PC-9 (cell line): ENCODE measurements around the gene CMC1. TPM values are rescaled to one million over a fixed set of nuclear protein-coding genes. Genes with fewer than 3 reads are reported as not detected.

Experiments used
- BruUV-seq: library from RNA; stranded (reverse); fragments of 400-500 nt; replicated peaks from 2 replicates; lab custom pipeline; 2021; lab: Mats Ljungman, UMichigan
- CTCF ChIA-PET: fragments of 300-600 bp; sonication (Branson Sonifier 250); formaldehyde crosslinking; loops from one replicate; lab custom pipeline; 2022; ENCODE audit warnings: antibody characterized with exemption; lab: Charles Lee
- POLR2A ChIA-PET: fragments of 300-600 bp; sonication (Branson Sonifier 250); formaldehyde crosslinking; loops from one replicate; lab custom pipeline; 2022; ENCODE audit warnings: antibody characterized with exemption; ENCODE audit not compliant: unreplicated experiment; lab: Charles Lee
- DNase-seq, 2 experiments: peaks; one replicate each; pipeline versions ENCODE4 v3.0.0 to v3.0.0-alpha.2; 2015 to 2022; ENCODE audit warnings: mixed read lengths in 1 of 2
- H2AFZ ChIP-seq: fragments of 200-600 bp; sonication (generic); 2 replicates; pipeline ENCODE4 v1.8.1; 2017; ENCODE audit warnings: antibody characterized with exemption
- H3F3A ChIP-seq: fragments of 200-600 bp; sonication (generic); 2 replicates; pipeline ENCODE4 v1.8.1; 2017; ENCODE audit warnings: antibody characterized with exemption, mild to moderate bottlenecking, low read depth; ENCODE audit not compliant: insufficient read depth
- H3K27ac ChIP-seq: fragments of 200-600 bp; sonication (generic); 2 replicates; pipeline ENCODE4 v1.6.1; 2016; ENCODE audit warnings: mixed run types
- H3K27me3 ChIP-seq: fragments of 200-600 bp; sonication (generic); 2 replicates; pipeline ENCODE4 v1.6.1; 2016; ENCODE audit warnings: low read depth, mixed run types; ENCODE audit not compliant: insufficient read depth
- H3K36me3 ChIP-seq: fragments of 200-600 bp; sonication (generic); 2 replicates; pipeline ENCODE4 v1.6.1; 2016; ENCODE audit warnings: low read depth, mixed run types
- H3K4me1 ChIP-seq: fragments of 200-600 bp; sonication (generic); replicated peaks from 2 replicates; pipeline ENCODE4 v1.6.1; 2016; ENCODE audit warnings: mixed run types; ENCODE audit not compliant: insufficient read depth
- H3K4me2 ChIP-seq: fragments of 200-600 bp; sonication (generic); 2 replicates; pipeline ENCODE4 v1.6.1; 2017; ENCODE audit warnings: mixed run types
- H3K4me3 ChIP-seq: fragments of 200-600 bp; sonication (generic); 2 replicates; pipeline ENCODE4 v1.6.1; 2016; ENCODE audit warnings: mixed run types
- H3K79me2 ChIP-seq: fragments of 200-600 bp; sonication (generic); 2 replicates; pipeline ENCODE4 v1.6.1; 2017; ENCODE audit warnings: low read depth, mixed run types
- H3K9me2 ChIP-seq: fragments of 200-600 bp; sonication (generic); 2 replicates; pipeline ENCODE4 v1.8.1; 2017; ENCODE audit warnings: mild to moderate bottlenecking; ENCODE audit not compliant: insufficient read depth
- H3K9me3 ChIP-seq: fragments of 200-600 bp; sonication (generic); 2 replicates; pipeline ENCODE4 v1.8.1; 2016; ENCODE audit warnings: low read depth; ENCODE audit not compliant: insufficient read depth
- H4K20me1 ChIP-seq: fragments of 200-600 bp; sonication (generic); 2 replicates; pipeline ENCODE4 v1.8.1; 2017; ENCODE audit not compliant: insufficient read depth
- EZH2 ChIP-seq: fragments of 200-600 bp; sonication (generic); IDR thresholded peaks from 2 replicates; pipeline ENCODE4 v1.8.0; 2017; ENCODE audit warnings: antibody characterized with exemption, low read depth
- intact Hi-C: fragments of 100-400 bp; cut with micrococcal nuclease; formaldehyde crosslinking; loops from one replicate; pipeline ENCODE4 v1.10.0; 2022; ENCODE audit not compliant: unreplicated experiment
- total RNA-seq: library from RNA; stranded (reverse); gene quantifications from 2 replicates; pipeline ENCODE4 v1.2.3, GENCODE V29; 2021
- TF ChIP-seq, protein P1 (sequence below): fragments of 200-600 bp; sonication (generic); conservative IDR thresholded peaks from 2 replicates; pipeline ENCODE4 v1.6.1; 2017; ENCODE audit warnings: mixed run types, antibody characterized with exemption, mild to moderate bottlenecking, moderate library complexity

CMC1 gene
- total RNA-seq, 1 experiment from 2014 or later: 33.8 TPM

DNA sequence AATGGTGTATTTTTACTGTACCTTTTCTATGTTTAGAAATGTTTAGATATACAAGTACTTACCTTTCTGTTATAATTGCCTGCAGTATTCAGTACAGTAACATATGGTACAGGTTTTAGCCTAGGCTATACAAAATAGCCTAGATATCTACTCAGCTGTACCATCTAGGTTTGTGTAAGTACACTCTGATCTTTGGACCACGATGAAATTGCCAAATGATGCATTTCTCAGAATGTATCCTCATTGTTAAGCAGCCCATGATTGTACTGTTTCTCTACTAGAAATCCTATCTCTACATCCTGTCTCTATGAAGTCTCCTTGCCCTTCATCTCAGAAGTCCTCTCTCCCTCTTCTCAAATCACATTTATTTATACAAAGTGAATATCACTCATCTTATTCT lies 74.3 kb downstream of the CMC1 start:
- CTCF ChIA-PET: no interaction called here
- no peaks in the 10 kb centered on the region for H3F3A ChIP-seq
- H3K27me3 ChIP-seq: no peaks in the 10 kb centered on the region

DNA sequence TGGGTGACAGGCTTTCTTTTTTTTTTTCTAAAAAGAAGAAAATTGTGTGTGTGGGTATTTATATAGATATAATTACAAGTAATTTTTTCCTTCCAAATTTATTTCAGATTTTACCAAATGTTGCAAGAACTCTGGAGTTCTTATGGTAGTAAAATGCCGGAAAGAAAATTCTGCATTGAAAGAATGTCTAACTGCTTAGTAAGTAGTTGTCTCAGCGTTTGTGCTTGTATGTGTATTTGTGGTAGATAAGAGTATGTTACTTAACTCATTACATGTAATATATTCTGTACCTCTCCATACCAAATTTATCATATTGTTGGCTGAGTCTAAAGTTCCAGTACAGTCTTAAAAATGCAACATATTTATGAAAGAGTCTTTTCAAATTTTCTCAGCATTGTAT lies 74.8 kb downstream of the CMC1 start:
- POLR2A ChIA-PET: no interaction called here
- TF ChIP-seq EZH2: no peak
- TF ChIP-seq, protein P1, sequence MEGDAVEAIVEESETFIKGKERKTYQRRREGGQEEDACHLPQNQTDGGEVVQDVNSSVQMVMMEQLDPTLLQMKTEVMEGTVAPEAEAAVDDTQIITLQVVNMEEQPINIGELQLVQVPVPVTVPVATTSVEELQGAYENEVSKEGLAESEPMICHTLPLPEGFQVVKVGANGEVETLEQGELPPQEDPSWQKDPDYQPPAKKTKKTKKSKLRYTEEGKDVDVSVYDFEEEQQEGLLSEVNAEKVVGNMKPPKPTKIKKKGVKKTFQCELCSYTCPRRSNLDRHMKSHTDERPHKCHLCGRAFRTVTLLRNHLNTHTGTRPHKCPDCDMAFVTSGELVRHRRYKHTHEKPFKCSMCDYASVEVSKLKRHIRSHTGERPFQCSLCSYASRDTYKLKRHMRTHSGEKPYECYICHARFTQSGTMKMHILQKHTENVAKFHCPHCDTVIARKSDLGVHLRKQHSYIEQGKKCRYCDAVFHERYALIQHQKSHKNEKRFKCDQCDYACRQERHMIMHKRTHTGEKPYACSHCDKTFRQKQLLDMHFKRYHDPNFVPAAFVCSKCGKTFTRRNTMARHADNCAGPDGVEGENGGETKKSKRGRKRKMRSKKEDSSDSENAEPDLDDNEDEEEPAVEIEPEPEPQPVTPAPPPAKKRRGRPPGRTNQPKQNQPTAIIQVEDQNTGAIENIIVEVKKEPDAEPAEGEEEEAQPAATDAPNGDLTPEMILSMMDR: no peak
- BruUV-seq: no TSS peak

More for the DNA sequence above, 74.3 kb downstream of the CMC1 start:
- Histone ChIP-seq H3K79me2 (no peaks in the 10 kb centered on the region), H2AFZ (no peak overlapping the region), H3K4me2 (no peak overlapping the region), H3K4me1 (no peaks in the 10 kb centered on the region), H4K20me1 (no peaks in the 10 kb centered on the region), H3K9me3 (no peaks in the 10 kb centered on the region), H3K9me2 (no peaks in the 10 kb centered on the region), H3K36me3 (0 out of 2 replicates have a peak, but pooled peaks cover 8% of the 10 kb centered on the region), H3K27ac (no peak overlapping the region), H3K4me3 (no peak overlapping the region)
- BruUV-seq: no TSS peak
- intact Hi-C loops: no loop called here
- POLR2A ChIA-PET: no interaction called here
- no peak for TF ChIP-seq EZH2
- TF ChIP-seq, protein P1: no peak
- DNase-seq: no peak

DNA sequence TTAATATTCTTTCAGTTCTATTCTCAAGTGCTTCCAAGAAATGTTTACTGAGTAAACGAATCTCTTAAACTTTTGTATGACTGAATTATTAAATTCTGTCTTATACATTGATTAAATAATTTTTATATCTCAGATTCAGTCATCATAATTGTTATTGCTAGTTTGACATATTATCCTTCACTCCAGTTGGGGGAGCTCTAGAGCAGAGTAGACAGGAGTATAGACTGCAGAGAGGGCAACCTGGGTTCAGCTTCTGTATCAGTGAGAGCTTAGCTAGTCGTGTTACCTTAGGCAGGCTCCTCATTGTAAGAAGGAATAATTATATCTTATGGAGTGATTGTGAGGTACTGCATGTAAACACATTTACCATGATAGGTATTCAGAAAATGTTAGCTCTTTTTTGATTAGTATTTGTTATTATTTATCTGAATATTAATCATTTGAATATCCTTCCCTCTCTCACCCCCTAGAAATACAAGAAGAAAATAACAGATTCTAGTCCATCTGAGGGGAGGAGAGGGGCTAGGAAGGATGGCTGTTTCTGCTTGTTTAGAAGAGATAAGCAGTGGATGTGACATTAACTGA lies 76.1 kb downstream of the CMC1 start:
- Histone ChIP-seq H3K79me2 (no peaks in the 10 kb centered on the region), H3K9me2 (no peaks in the 10 kb centered on the region), H3K4me2 (no peak overlapping the region), H3K27ac (no peak overlapping the region), H3K9me3 (no peaks in the 10 kb centered on the region), H3K36me3 (0 out of 2 replicates have a peak, but pooled peaks cover 8% of the 10 kb centered on the region), H3K4me1 (no peaks in the 10 kb centered on the region), H3F3A (no peaks in the 10 kb centered on the region), H3K27me3 (no peaks in the 10 kb centered on the region), H2AFZ (no peak overlapping the region), H4K20me1 (no peaks in the 10 kb centered on the region), H3K4me3 (no peak overlapping the region)
- TF ChIP-seq, protein P1: peak; percentile 59; the same call in 1 of the 2 replicates
- no peak for TF ChIP-seq EZH2
- ChIA-PET POLR2A (no interaction called here), CTCF (interaction anchor here (0.6 to 0.8 kb wide), 2 partner anchors 11 to 518 kb away, joined by 3 to 4 read pairs; no protein-coding TSS in a partner anchor)
- no peak for DNase-seq
- no TSS peak for BruUV-seq
- intact Hi-C loops: no loop called here

More for the DNA sequence above, 74.8 kb downstream of the CMC1 start:
- Histone ChIP-seq H3K4me2 (no peak overlapping the region), H2AFZ (no peak overlapping the region), H3K4me1 (no peaks in the 10 kb centered on the region), H3K27ac (no peak overlapping the region), H3K9me3 (no peaks in the 10 kb centered on the region), H3K79me2 (no peaks in the 10 kb centered on the region), H3K36me3 (0 out of 2 replicates have a peak, but pooled peaks cover 8% of the 10 kb centered on the region), H3K9me2 (no peaks in the 10 kb centered on the region), H4K20me1 (no peaks in the 10 kb centered on the region), H3F3A (no peaks in the 10 kb centered on the region), H3K27me3 (no peaks in the 10 kb centered on the region), H3K4me3 (no peak overlapping the region)
- DNase-seq: no peak
- CTCF ChIA-PET: no interaction called here
- intact Hi-C loops: no loop called here
